CD4-positive, alpha-beta T cell treated with Interleukin-2 at 100 ng/mL for 4 hours (primary cell): ENCODE data around the gene GPR142.

Source experiments
- DNase-seq: peaks from one replicate; pipeline ENCODE4 v3.0.0-alpha.2; 2020; ENCODE audit warnings: low spot score

The GPR142 gene

GRCh38 chr17:74369665-74370490, 2.6 kb downstream of the GPR142 start:
- no peak for DNase-seq

- no peak for DNase-seq
These were observed 4.4 kb downstream of the GPR142 start for GRCh38 chr17:74371653-74372147.

- DNase-seq, result no peak
These were observed 5.1 kb downstream of the GPR142 start for GRCh38 chr17:74372426-74372825.

GRCh38 chr17:74373838-74374606, 6.7 kb downstream of the GPR142 start:
- no peak for DNase-seq

GRCh38 chr17:74374858-74375257, 7.6 kb downstream of the GPR142 start:
- DNase-seq, result no peak

- DNase-seq, result peak; percentile 90
These were observed 12.3 kb downstream of the GPR142 start for GRCh38 chr17:74379495-74380085.

GRCh38 chr17:74380086-74380958, 13.0 kb downstream of the GPR142 start:
- no peak for DNase-seq

GRCh38 chr17:74380959-74381808, 13.9 kb downstream of the GPR142 start:
- no peak for DNase-seq

- no peak for DNase-seq
These were observed 15.8 kb downstream of the GPR142 start for GRCh38 chr17:74383141-74383540.

- no peak for DNase-seq
These were observed 17.9 kb downstream of the GPR142 start for GRCh38 chr17:74385201-74385600.

GRCh38 chr17:74386386-74386785, 19.1 kb downstream of the GPR142 start:
- no peak for DNase-seq

- no peak for DNase-seq
These were observed 20.3 kb downstream of the GPR142 start for GRCh38 chr17:74387365-74388218.

- DNase-seq, result no peak
These were observed 21.9 kb downstream of the GPR142 start for GRCh38 chr17:74389084-74389753.

- no peak for DNase-seq
These were observed 22.8 kb downstream of the GPR142 start for GRCh38 chr17:74389937-74390679.

- DNase-seq, result no peak
These were observed 23.7 kb downstream of the GPR142 start for GRCh38 chr17:74390680-74391653.

- DNase-seq, result no peak
These were observed 24.5 kb downstream of the GPR142 start for GRCh38 chr17:74391771-74392170.

GRCh38 chr17:74392848-74393247, 25.5 kb downstream of the GPR142 start:
- no peak for DNase-seq
